ENCODE results near the gene SAMM50. TPM values are rescaled to one million over a fixed set of nuclear protein-coding genes. Genes with fewer than 3 reads are reported as not detected.

Gene SAMM50
- total RNA-seq, 1 experiment from 2014 or later, result 67.2 TPM

DNA sequence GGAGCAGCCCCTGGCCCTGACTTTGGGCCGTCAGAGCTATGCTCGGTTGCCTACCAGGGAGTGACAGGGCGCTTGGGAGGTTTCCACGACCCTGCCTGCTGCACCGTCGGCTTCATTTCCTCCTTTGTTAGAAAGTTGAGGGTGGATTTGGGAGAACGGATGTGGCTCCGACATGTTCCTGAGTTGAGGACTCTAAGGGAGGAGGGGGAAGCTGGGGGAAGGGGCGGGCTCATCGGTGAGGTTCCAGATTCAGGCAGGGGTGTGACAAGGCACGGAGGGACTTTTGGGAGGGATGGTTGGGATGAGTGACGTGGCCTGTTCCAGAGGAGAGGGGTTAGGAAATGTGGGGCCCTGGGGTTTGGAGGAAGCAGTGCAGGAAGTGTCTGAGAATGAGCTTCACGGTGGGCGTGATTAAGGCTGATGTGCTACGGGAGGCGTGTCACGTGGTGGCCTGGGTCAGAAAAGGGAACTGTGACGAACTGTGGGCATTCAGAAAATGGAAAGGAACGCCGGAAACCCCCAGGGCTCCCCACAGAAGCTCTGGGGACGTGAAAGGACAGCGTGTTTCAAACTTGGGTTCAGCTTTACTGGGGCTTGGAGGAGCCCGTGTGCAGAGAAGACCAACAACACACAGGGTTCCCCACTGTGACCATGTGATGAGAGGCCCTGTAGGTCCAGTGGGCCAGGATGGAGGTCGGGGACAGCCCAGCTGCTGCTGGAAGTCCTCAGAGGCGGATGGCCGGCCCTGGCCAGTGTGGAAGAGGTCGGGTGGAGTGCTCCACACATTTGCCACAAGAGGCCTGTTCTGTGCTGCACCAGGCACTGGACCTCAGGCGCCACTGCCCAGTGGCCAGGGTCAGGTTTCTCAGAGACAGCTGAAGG lies 71.6 kb downstream of the SAMM50 start:
- intact Hi-C loops (cut with micrococcal nuclease; ENCODE audit: unreplicated experiment), result no loop called here
- TSS peak; percentile 50 for BruUV-seq (replicated peaks)
- ChIA-PET CTCF (interaction anchor here (0.5 kb wide), 1 partner anchor 659 kb away, joined by 3 read pairs; no protein-coding TSS in a partner anchor), POLR2A (ENCODE audit: low non-redundant PET) (interaction anchor here (0.5 kb wide), 1 partner anchor 254 kb away, joined by 5 read pairs; no protein-coding TSS in a partner anchor)
- peak overlapping the region; percentile 18 for H3K4me3 ChIP-seq (ENCODE audit: low read depth, low read length, poor library complexity, severe bottlenecking)
- H3K9me3 ChIP-seq (ENCODE audit: low read depth, low read length, poor library complexity, severe bottlenecking), result no peaks in the 10 kb centered on the region
- peak; percentile 93 for DNase-seq (ENCODE audit: low spot score)
- no peaks in the 10 kb centered on the region for H3K36me3 ChIP-seq (ENCODE audit: insufficient read depth, low read length, poor library complexity, severe bottlenecking)
- no peak for TF ChIP-seq EZH2 (IDR thresholded peaks at IDR 0.05; ENCODE audit: borderline replicate concordance, low read depth, low read length, poor library complexity, severe bottlenecking)
- TF ChIP-seq, protein P1, sequence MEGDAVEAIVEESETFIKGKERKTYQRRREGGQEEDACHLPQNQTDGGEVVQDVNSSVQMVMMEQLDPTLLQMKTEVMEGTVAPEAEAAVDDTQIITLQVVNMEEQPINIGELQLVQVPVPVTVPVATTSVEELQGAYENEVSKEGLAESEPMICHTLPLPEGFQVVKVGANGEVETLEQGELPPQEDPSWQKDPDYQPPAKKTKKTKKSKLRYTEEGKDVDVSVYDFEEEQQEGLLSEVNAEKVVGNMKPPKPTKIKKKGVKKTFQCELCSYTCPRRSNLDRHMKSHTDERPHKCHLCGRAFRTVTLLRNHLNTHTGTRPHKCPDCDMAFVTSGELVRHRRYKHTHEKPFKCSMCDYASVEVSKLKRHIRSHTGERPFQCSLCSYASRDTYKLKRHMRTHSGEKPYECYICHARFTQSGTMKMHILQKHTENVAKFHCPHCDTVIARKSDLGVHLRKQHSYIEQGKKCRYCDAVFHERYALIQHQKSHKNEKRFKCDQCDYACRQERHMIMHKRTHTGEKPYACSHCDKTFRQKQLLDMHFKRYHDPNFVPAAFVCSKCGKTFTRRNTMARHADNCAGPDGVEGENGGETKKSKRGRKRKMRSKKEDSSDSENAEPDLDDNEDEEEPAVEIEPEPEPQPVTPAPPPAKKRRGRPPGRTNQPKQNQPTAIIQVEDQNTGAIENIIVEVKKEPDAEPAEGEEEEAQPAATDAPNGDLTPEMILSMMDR (conservative IDR thresholded peaks at IDR 0.05; ENCODE audit: low read depth, low read length), result no peak
- H3K4me1 ChIP-seq (ENCODE audit: insufficient read depth, low read length, poor library complexity, severe bottlenecking), result peaks cover 29% of the 10 kb centered on the region
- no peaks in the 10 kb centered on the region for H3K27me3 ChIP-seq (replicated peaks; ENCODE audit: insufficient read depth, low read depth, low read length, poor library complexity)
- H3K27ac ChIP-seq (ENCODE audit: low read depth, low read length, poor library complexity, severe bottlenecking), result peak overlapping the region; percentile 94

DNA sequence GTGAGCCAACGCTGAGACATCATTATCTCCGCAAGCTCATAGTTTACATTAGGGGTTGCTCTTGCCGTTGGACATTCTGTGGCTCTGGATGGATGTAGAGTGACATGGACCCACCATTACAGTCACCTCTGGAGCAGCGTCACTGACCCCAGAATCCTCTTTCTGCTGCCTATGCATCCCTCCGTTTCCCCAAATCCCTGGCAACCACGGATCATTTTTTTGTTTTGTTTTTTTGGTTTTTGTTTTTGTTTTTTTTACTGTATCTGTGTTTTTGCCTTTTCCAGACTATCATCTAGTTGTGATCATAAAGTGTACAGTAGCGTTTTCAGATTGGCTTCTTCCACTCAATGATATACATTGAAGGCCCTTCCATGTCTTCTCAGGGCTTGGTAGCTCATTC lies 72.8 kb downstream of the SAMM50 start:
- ChIA-PET POLR2A (ENCODE audit: low non-redundant PET) (no interaction called here), CTCF (no interaction called here)
- no peaks in the 10 kb centered on the region for H3K9me3 ChIP-seq (ENCODE audit: low read depth, low read length, poor library complexity, severe bottlenecking)
- no TSS peak for BruUV-seq (replicated peaks)
- H3K27ac ChIP-seq (ENCODE audit: low read depth, low read length, poor library complexity, severe bottlenecking), result no peak overlapping the region
- TF ChIP-seq, protein P1 (conservative IDR thresholded peaks at IDR 0.05; ENCODE audit: low read depth, low read length), result no peak
- no peak for TF ChIP-seq EZH2 (IDR thresholded peaks at IDR 0.05; ENCODE audit: borderline replicate concordance, low read depth, low read length, poor library complexity, severe bottlenecking)
- no peaks in the 10 kb centered on the region for H3K27me3 ChIP-seq (replicated peaks; ENCODE audit: insufficient read depth, low read depth, low read length, poor library complexity)
- H3K36me3 ChIP-seq (ENCODE audit: insufficient read depth, low read length, poor library complexity, severe bottlenecking), result no peaks in the 10 kb centered on the region
- no peak for DNase-seq (ENCODE audit: low spot score)
- intact Hi-C loops (cut with micrococcal nuclease; ENCODE audit: unreplicated experiment), result no loop called here
- H3K4me1 ChIP-seq (ENCODE audit: insufficient read depth, low read length, poor library complexity, severe bottlenecking), result peaks cover 29% of the 10 kb centered on the region
- H3K4me3 ChIP-seq (ENCODE audit: low read depth, low read length, poor library complexity, severe bottlenecking), result no peak overlapping the region

DNA sequence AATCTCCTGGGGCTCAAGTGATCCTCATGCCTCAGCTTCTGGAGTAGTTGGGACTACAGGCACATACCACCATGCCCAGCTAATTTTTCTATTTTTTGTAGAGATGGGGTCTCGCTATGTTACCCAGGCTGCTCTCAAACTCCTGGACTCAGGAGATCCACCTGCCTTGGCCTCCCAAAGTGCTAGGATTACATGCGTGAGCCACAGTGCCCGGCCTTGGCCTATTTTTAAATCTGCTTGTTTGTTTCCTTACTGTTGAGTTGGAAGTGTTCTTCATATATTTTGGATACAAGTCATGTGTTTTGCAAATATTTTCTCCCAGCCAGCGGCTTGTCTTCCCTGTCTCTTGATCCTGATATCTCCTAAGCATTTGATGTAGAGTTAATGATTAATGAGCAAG lies 73.8 kb downstream of the SAMM50 start:
- Histone ChIP-seq H3K4me3 (ENCODE audit: low read depth, low read length, poor library complexity, severe bottlenecking) (no peak overlapping the region), H3K27me3 (replicated peaks; ENCODE audit: insufficient read depth, low read depth, low read length, poor library complexity) (no peaks in the 10 kb centered on the region), H3K27ac (ENCODE audit: low read depth, low read length, poor library complexity, severe bottlenecking) (no peak overlapping the region), H3K9me3 (ENCODE audit: low read depth, low read length, poor library complexity, severe bottlenecking) (no peaks in the 10 kb centered on the region), H3K4me1 (ENCODE audit: insufficient read depth, low read length, poor library complexity, severe bottlenecking) (peaks cover 29% of the 10 kb centered on the region), H3K36me3 (ENCODE audit: insufficient read depth, low read length, poor library complexity, severe bottlenecking) (no peaks in the 10 kb centered on the region)
- BruUV-seq (replicated peaks), result no TSS peak
- intact Hi-C loops (cut with micrococcal nuclease; ENCODE audit: unreplicated experiment), result no loop called here
- CTCF ChIA-PET, result no interaction called here
- TF ChIP-seq, protein P1 (conservative IDR thresholded peaks at IDR 0.05; ENCODE audit: low read depth, low read length), result no peak
- no peak for TF ChIP-seq EZH2 (IDR thresholded peaks at IDR 0.05; ENCODE audit: borderline replicate concordance, low read depth, low read length, poor library complexity, severe bottlenecking)
- POLR2A ChIA-PET (ENCODE audit: low non-redundant PET), result no interaction called here
- no peak for DNase-seq (ENCODE audit: low spot score)
